K562 treated with DMSO at 1 percent for 12 hours (cell line): ENCODE results near the gene IPO11. TPM values are rescaled to one million over a fixed set of nuclear protein-coding genes. Genes with fewer than 3 reads are reported as not detected.

ENCODE experiments used
- total RNA-seq: library from RNA; unstranded; fragments of 300-600 nt; gene quantifications from 2 replicates; pipeline ENCODE4 v1.2.3, GENCODE V29; 2022; ENCODE audit not compliant: insufficient read depth

Gene IPO11
- 13.5 and 21.1 TPM in 2 replicates for total RNA-seq

DNA sequence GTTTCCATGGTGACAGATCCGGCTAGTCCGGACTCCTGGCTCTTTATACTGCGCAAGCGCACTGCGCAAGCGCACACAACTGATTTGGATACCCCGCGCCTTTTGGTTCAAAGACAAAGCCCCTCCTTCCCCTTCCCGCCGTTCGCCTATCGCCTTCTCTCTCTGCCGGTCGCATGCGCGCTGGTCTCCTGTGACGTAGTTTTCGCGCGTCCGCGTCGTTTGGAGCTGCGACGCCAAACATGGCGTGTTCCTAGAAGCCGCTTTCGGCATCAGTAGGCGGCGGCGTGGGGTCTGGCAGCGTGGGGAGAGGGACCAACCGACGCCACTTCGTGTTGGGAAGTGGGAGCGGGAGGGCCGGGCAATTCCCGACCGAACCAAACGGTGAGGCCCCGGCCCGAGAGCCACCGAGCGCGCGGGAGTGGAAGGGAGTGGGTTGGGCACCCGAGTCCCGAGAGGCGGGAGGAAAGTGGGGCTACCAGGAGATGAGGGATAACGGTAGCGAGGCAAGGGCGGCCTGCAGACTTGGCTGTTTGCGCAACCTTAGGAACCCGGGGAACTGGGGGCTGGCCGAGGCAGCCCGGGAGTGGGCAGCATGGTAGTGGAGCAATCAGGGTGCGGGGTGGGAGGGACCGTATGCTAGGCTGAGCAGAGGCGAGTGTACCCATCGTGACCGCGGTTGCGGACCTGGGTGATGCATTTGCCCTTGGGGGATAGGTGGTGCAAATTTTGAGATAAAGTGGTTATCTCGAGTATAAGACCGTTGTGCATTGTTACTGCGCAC, at the start of gene IPO11:
Gene IPO11 (plus strand): TSS at position 215 of the 781 bp plus-strand sequence. CDS start 24,517 bp downstream, outside the sequence.

DNA sequence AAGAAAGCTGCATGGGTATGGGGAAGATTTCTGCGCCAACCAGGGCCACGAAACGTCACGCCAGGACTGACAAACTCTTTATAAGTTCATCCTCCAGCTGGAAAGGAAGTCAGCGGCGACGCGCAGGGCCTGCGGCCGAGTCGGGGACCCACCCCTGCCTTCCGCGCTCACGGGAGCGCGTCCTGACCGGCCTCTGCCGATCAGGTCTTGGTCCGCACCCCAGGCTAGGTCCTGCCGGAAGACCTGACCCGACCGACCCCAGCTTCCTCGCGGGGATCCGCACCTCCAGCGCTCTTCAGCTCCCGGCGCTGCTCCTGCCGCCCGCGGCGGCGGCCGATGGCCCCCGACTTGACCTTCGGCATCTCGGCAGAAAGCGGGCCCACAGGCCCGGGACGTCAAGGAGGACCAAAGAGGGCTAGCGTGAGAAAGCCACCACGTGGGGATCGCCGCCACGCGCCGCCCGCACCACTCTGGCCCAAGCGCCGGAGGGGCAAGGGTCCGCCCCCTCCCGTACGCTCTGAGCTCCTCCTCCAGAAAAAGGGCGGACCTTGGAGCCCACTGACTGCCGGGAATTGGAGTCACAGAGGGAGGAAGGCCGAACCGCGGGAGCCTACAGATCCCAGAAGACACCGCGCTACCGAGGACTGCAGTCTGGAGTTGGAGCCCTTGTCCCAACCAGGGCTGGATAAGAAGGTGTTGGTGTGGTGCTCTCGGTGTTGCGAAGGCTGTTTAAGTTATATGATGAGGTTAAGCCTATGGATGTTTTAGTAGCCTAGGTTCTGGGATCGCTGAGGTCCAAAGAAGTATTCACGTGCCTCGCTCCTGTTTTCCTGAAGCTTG, 8.9 kb upstream of the IPO11 start, which contains the start of gene DIMT1:
Gene DIMT1 (minus strand): TSS at position 495 of the 840 bp plus-strand sequence. CDS start 133 bp downstream, at position 362.

GRCh38 chr5:62578540-62578939, 166.0 kb downstream of the IPO11 start, which contains the start of gene LRRC70:
TSS of gene LRRC70 (plus strand) at chr5:62578819. CDS start at chr5:62579439, 620 bp downstream.

Other genes with a start within 250 kb of the IPO11 start
- gene KIF2A, start 106.6 kb upstream of the IPO11 start, total RNA-seq: 13.5 and 61.8 TPM in 2 replicates
- 11.4 and 27.3 TPM in 2 replicates for gene DIMT1, start 8.9 kb upstream of the IPO11 start, total RNA-seq
- gene LRRC70, start 166.1 kb downstream of the IPO11 start, total RNA-seq: not detected in 2 replicates